GM23338 (cell line): ENCODE data around the gene TYMS. TPM values are rescaled to one million over a fixed set of nuclear protein-coding genes. Genes with fewer than 3 reads are reported as not detected.

Source experiments
- ATAC-seq: fragments of 200-7000 bp; cut with Tn5 transposase; 3 replicates; pipeline ENCODE4 v1.9.1; 2020
- DNase-seq: peaks from one replicate; pipeline ENCODE4 v3.0.0-alpha.2; 2015; ENCODE audit warnings: low spot score
- H2AFZ ChIP-seq: fragments of 200-600 bp; sonication (generic); 2 replicates; pipeline ENCODE4 v1.8.0; 2016; ENCODE audit warnings: antibody characterized with exemption, mild to moderate bottlenecking, moderate library complexity
- H3F3A ChIP-seq: fragments of 200-600 bp; sonication (generic); replicated peaks from 2 replicates; pipeline ENCODE4 v1.8.0; 2017; ENCODE audit warnings: antibody characterized with exemption, mixed run types, low read depth
- H3K27ac ChIP-seq: fragments of 200-600 bp; sonication (generic); 2 replicates; pipeline ENCODE4 v1.6.1; 2016; ENCODE audit warnings: low read depth
- H3K27me3 ChIP-seq: fragments of 200-600 bp; sonication (generic); 2 replicates; pipeline ENCODE4 v1.8.0; 2016; ENCODE audit warnings: mild to moderate bottlenecking, mixed run types, moderate library complexity; ENCODE audit not compliant: insufficient read depth
- H3K36me3 ChIP-seq: fragments of 200-600 bp; sonication (generic); 2 replicates; pipeline ENCODE4 v1.8.0; 2016; ENCODE audit warnings: mild to moderate bottlenecking; ENCODE audit not compliant: insufficient read depth
- H3K4me1 ChIP-seq: fragments of 200-600 bp; sonication (generic); 2 replicates; pipeline ENCODE4 v1.8.0; 2016; ENCODE audit warnings: mild to moderate bottlenecking, moderate library complexity; ENCODE audit not compliant: insufficient read depth
- H3K4me2 ChIP-seq: fragments of 200-600 bp; sonication (generic); 2 replicates; pipeline ENCODE4 v1.7.1; 2017; ENCODE audit warnings: mixed run types
- H3K4me3 ChIP-seq: fragments of 200-600 bp; sonication (generic); 2 replicates; pipeline ENCODE4 v1.6.1; 2016; ENCODE audit warnings: mixed run types
- H3K79me2 ChIP-seq: fragments of 200-600 bp; sonication (generic); replicated peaks from 2 replicates; pipeline ENCODE4 v1.8.0; 2017; ENCODE audit warnings: mild to moderate bottlenecking; ENCODE audit not compliant: insufficient read depth
- H3K9me2 ChIP-seq: fragments of 200-600 bp; sonication (generic); 2 replicates; pipeline ENCODE4 v1.8.0; 2017; ENCODE audit not compliant: insufficient read depth
- H4K20me1 ChIP-seq: fragments of 200-600 bp; sonication (generic); replicated peaks from 2 replicates; pipeline ENCODE4 v1.8.0; 2017; ENCODE audit warnings: mild to moderate bottlenecking; ENCODE audit not compliant: insufficient read depth
- H3K27ac Mint-ChIP-seq: 2 replicates; pipeline ENCODE4 v1.8.0; 2020; ENCODE audit warnings: inconsistent platforms, mild to moderate bottlenecking, moderate library complexity, mixed read lengths
- H3K27me3 Mint-ChIP-seq: 3 replicates; pipeline ENCODE4 v1.8.0; 2022; ENCODE audit warnings: low read depth, mild to moderate bottlenecking, moderate library complexity, mixed read lengths, inconsistent platforms; ENCODE audit not compliant: insufficient read depth, poor library complexity
- H3K36me3 Mint-ChIP-seq: 3 replicates; pipeline ENCODE4 v1.8.0; 2021; ENCODE audit warnings: low read depth, mild to moderate bottlenecking, inconsistent platforms, moderate library complexity, mixed read lengths
- H3K4me1 Mint-ChIP-seq: 3 replicates; pipeline ENCODE4 v1.8.0; 2020; ENCODE audit warnings: mild to moderate bottlenecking, inconsistent platforms, mixed read lengths
- H3K4me3 Mint-ChIP-seq: 3 replicates; pipeline ENCODE4 v1.8.0; 2021; ENCODE audit warnings: moderate library complexity, mild to moderate bottlenecking, inconsistent platforms, mixed read lengths
- H3K9me3 Mint-ChIP-seq: 3 replicates; pipeline ENCODE4 v1.8.0; 2020; ENCODE audit warnings: moderate library complexity, mild to moderate bottlenecking, inconsistent platforms, mixed read lengths
- CTCF ChIP-seq, 2 experiments: fragments of 200-600 bp in 1 of 2; sonication (generic) in 1 of 2; conservative IDR thresholded peaks; 2 replicates each; pipeline versions ENCODE4 v1.5.1 to v1.6.1; 2016 to 2017; ENCODE audit warnings: antibody characterized with exemption in 2 of 2, low read depth in 2 of 2, mild to moderate bottlenecking in 2 of 2, moderate library complexity in 1 of 2
- ETS1 ChIP-seq: IDR thresholded peaks from 2 replicates; pipeline ENCODE4 v1.6.1; 2016; ENCODE audit warnings: antibody characterized with exemption
- EZH2 ChIP-seq: fragments of 200-600 bp; sonication (generic); IDR thresholded peaks from one replicate; pipeline ENCODE4 v1.8.0; 2017; ENCODE audit warnings: antibody characterized with exemption, mild to moderate bottlenecking, low read depth; ENCODE audit not compliant: unreplicated experiment
- EZH2phosphoT487 ChIP-seq: fragments of 200-600 bp; sonication (generic); IDR thresholded peaks from one replicate; pipeline ENCODE4 v1.8.1; 2018; ENCODE audit warnings: antibody characterized with exemption; ENCODE audit not compliant: unreplicated experiment
- NANOG ChIP-seq: IDR thresholded peaks from 2 replicates; pipeline ENCODE4 v1.6.1; 2016; ENCODE audit warnings: antibody characterized with exemption, borderline replicate concordance
- POLR2AphosphoS5 ChIP-seq: IDR thresholded peaks from 2 replicates; pipeline ENCODE4 v1.6.1; 2016; ENCODE audit warnings: antibody characterized with exemption, low read depth
- STAT1 ChIP-seq: IDR thresholded peaks from one replicate; pipeline ENCODE4 v1.6.1; 2016; ENCODE audit warnings: antibody characterized with exemption; ENCODE audit not compliant: unreplicated experiment
- ZNF114 ChIP-seq: fragments of 250-450 bp; sonication (Bioruptor Pico); IDR thresholded peaks from 2 replicates; pipeline ENCODE4 v1.5.0; 2020; ENCODE audit warnings: mild to moderate bottlenecking, moderate library complexity
- ZNF462 ChIP-seq: fragments of 250-450 bp; sonication (Bioruptor Pico); IDR thresholded peaks from 2 replicates; pipeline ENCODE4 v1.5.0; 2020; ENCODE audit warnings: mild to moderate bottlenecking, moderate library complexity
- polyA plus RNA-seq: library from polyadenylated mRNA; unstranded; fragments of >200 nt; fragmentation: Nextera tagmentation; extraction: Ambion mirVana; gene quantifications from 2 replicates; pipeline ENCODE4 v1.2.1, GENCODE V29; 2016
- total RNA-seq: library from RNA; depleted of rRNA; stranded (reverse); fragments of >200 nt; shearing (Covaris generic); gene quantifications from 2 replicates; pipeline ENCODE4 v1.2.3, GENCODE V29; 2014

TYMS gene
- total and polyA plus RNA-seq, 2 experiments from 2014 or later = 52.9 to 72.3 TPM

GRCh38 chr18:616380-616995 lies 41.0 kb upstream of the TYMS start:
- no peaks in the 10 kb centered on the region for H3K27me3 ChIP-seq
- H4K20me1 ChIP-seq = no peaks in the 10 kb centered on the region
- H3K4me1 ChIP-seq = no peaks in the 10 kb centered on the region
- no peak overlapping the region for H3K27ac ChIP-seq
- no peak overlapping the region for H3K4me3 Mint-ChIP-seq
- ATAC-seq (peak; percentile 38; the same call in 2 of the 3 replicates), DNase-seq (peak; percentile 71)
- no peak overlapping the region for H3K27ac Mint-ChIP-seq
- H3K4me2 ChIP-seq = no peak overlapping the region
- H2AFZ ChIP-seq = no peak overlapping the region
- peaks cover 2% of the 10 kb centered on the region for H3K27me3 Mint-ChIP-seq
- H3F3A ChIP-seq = no peaks in the 10 kb centered on the region
- H3K79me2 ChIP-seq = no peaks in the 10 kb centered on the region
- no peaks in the 10 kb centered on the region for H3K36me3 ChIP-seq
- no peak for TF ChIP-seq STAT1
- peak; percentile 68 to 87 for TF ChIP-seq CTCF (conservative IDR thresholded peaks at IDR 0.05; ENCODE audit: low read depth in 2 of 2)
- no peaks in the 10 kb centered on the region for H3K36me3 Mint-ChIP-seq
- H3K9me3 Mint-ChIP-seq = no peaks in the 10 kb centered on the region
- peaks cover 3% of the 10 kb centered on the region; the same call in 1 of the 2 replicates for H3K9me2 ChIP-seq
- no peak overlapping the region for H3K4me3 ChIP-seq
- H3K4me1 Mint-ChIP-seq = no peaks in the 10 kb centered on the region

- no peak overlapping the region for H3K27ac Mint-ChIP-seq
- no peaks in the 10 kb centered on the region for H3K9me3 Mint-ChIP-seq
- no peak for ATAC-seq
- no peak overlapping the region for H3K4me3 ChIP-seq
- H3K4me1 ChIP-seq = no peaks in the 10 kb centered on the region
- H3K79me2 ChIP-seq = no peaks in the 10 kb centered on the region
- peak overlapping the region; percentile 30; the same call in 1 of the 2 replicates for H2AFZ ChIP-seq
- H3F3A ChIP-seq = no peaks in the 10 kb centered on the region
- H3K36me3 Mint-ChIP-seq = no peaks in the 10 kb centered on the region
- H3K4me3 Mint-ChIP-seq = no peak overlapping the region
- no peak overlapping the region for H3K4me2 ChIP-seq
- H3K27me3 Mint-ChIP-seq = peaks cover 2% of the 10 kb centered on the region
- H3K4me1 Mint-ChIP-seq = no peaks in the 10 kb centered on the region
- H3K36me3 ChIP-seq = no peaks in the 10 kb centered on the region
- H4K20me1 ChIP-seq = no peaks in the 10 kb centered on the region
- no peaks in the 10 kb centered on the region for H3K27me3 ChIP-seq
- DNase-seq = no peak
- H3K9me2 ChIP-seq = no peaks in the 10 kb centered on the region
- H3K27ac ChIP-seq = no peak overlapping the region
- TF ChIP-seq NANOG (no peak), ZNF114 (CRISPR knock-in tag) (no peak), EZH2phosphoT487 (no peak), POLR2AphosphoS5 (no peak), ETS1 (no peak), EZH2 (no peak), CTCF (conservative IDR thresholded peaks at IDR 0.05; ENCODE audit: low read depth in 2 of 2) (no peak), ZNF462 (CRISPR knock-in tag) (no peak), STAT1 (no peak)
These were observed 39.4 kb upstream of the TYMS start for GRCh38 chr18:617970-618504.
